Measurements from ENCODE around the gene AMPD3.
A peak's percentile ranks its signal among the peaks of the same experiment; 100 is the strongest.

The AMPD3 gene

DNA sequence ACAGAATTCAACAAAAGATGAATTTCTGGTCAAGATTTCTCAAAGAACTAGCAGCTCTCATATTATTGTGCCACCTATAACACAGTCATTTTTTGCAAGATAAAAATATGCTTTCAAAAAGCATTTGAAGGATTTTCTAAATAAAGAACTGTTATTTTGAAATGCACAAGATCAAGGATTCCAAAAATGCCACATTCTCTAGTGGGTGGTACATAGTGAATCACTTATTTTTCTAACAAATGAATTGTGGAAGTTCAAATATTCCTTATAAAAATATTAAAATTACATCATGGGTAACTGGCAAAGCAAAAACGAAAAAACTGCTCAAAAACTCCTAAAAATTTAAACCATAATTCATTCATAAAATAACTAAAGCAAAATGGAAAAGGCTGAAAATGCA lies 83.9 kb downstream of the AMPD3 start:
- no peak for DNase-seq (ENCODE audit: low read depth, low spot score)

- DNase-seq (ENCODE audit: low read depth, low spot score), result no peak
Observed at GRCh38 chr11:10539339-10539738, 84.3 kb downstream of the AMPD3 start.

DNA sequence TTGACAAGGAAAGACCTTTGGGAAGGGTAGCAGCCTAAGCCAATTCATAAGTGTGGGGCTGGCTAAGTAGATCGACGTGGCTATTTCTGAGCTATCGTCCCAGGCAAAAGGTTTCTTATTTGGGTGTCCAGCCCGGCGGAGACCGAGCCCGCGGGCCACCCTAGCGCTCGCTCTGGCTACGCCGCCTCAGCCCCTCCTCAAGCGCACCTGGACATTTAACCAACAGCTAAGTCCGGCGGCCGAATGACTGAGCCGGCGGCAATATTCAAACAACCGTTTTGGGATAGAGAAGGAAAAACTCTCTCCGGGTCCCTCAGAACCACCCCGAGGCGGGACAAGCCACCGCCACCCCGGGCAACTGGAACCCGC lies 85.5 kb downstream of the AMPD3 start:
- no peak for DNase-seq (ENCODE audit: low read depth, low spot score)

GRCh38 chr11:10540915-10541560 lies 86.0 kb downstream of the AMPD3 start, which contains the start of gene RNF141:
RNF141 (minus strand) TSS chr11:10541187; CDS start chr11:10534158, 7,029 bp downstream.
- peak; percentile 80 for DNase-seq (ENCODE audit: low read depth, low spot score)

- DNase-seq (ENCODE audit: low read depth, low spot score), result no peak
Observed at GRCh38 chr11:10541561-10541930, 86.5 kb downstream of the AMPD3 start.

DNA sequence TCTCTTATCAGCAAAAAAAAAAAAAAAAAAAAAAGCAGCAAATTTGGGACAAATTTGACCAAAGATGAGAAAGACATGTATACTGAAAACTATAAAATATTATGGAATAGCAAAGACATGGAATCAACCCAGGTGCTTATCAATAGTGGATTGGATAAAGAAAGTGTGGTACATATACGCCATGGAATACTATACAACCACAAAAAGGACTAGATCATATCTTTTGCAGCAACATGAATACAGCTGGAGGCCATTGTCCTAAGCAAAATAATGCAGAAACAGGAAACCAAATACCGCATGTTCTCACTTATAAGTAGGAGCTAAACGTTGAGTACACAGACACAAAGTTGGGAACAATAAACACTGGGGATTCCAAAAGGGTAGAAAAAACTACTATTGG lies 87.7 kb downstream of the AMPD3 start:
- DNase-seq (ENCODE audit: low read depth, low spot score), result no peak

DNA sequence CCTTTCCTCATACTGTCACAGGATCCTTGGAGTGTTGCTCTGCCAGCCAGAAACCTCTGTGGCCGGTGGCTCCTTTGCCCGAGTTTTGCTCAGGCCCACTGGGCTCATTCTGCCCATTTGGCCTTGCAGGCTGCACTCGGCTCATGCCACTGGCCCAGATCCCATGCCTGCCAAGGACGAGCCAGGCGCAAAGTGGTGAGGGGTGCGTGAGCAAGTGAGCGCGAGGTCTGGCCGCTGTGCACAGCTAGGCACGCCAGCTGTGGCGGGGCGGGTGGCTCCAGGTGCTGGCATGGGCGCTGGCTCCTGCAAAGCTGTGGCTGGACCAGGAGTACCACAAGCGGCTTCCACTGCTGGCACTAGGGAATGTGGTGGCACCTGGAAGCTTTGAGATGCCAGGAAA lies 88.7 kb downstream of the AMPD3 start:
- DNase-seq (ENCODE audit: low read depth, low spot score), result no peak

- DNase-seq (ENCODE audit: low read depth, low spot score), result no peak
Observed at GRCh38 chr11:10544491-10545465, 89.7 kb downstream of the AMPD3 start.

DNA sequence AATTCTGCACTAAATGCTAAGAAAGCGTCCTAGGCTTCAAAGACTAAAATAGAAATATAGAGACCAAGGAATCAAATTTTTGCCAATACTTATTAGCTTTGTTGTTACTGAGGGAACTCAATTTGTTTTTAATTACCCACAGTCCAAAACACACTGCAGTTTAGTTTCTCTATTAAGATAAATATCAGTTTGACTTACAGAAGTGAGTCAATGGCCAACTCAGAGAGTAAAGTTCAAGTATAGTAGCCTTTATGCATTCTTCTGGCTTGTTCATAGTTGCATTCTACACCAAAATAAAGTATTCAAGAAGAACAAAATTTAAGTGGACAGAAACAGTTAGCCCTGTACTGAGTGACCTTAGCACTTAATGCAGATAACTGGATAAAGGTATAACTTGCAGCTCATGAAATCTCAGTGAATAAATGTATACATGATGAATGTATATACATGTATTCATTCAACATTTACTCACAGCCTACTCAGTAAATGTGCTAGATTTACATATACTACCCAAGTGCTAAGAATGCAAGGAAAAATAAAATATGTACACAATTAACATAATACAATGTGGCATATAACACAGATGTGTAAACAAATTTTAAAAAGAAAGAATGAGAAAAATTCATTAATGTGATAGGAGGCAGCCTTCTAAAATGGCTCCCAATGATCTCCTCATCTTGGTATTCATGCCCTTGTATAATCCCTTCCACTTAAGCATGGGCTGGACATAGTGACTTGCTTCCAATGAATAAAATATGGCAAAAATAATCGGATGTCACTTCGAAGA lies 95.6 kb downstream of the AMPD3 start:
- no peak for DNase-seq (ENCODE audit: low read depth, low spot score)

DNA sequence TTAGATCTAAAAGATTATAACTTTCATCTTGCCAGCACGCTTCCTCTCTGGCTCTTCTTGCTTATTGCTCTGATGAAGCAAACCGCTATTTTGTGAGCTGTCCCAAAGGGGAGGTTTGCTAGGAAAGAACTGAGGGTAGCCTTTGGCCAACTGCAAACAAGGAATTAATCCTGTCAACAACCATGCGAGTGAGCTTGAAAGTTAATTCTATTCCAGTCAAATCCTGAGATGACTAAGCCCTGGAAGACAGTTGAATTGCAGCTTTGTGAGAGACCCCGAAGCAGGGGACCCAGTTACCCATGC lies 96.2 kb downstream of the AMPD3 start:
- no peak for DNase-seq (ENCODE audit: low read depth, low spot score)

GRCh38 chr11:10551845-10552352 lies 96.8 kb downstream of the AMPD3 start:
- DNase-seq (ENCODE audit: low read depth, low spot score), result no peak

DNA sequence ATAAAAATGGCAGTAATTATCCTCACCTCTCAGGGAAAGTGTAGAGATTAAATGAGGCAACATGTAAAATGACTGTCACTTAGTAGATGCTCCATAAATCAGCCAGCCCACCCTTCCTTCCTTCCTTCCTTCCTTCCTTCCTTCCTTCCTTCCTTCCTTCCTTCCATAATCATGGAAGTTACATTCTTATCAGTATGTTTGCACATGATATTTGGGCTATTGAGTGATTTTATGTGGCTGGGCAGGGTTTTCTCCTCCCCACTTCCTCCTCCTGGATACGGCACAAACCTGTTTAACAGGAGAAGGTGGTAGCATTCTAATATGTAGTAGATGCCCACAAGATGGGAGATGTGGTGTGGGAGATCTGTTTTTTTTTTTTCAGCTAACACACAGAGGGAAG lies 101.5 kb downstream of the AMPD3 start:
- no peak for DNase-seq (ENCODE audit: low read depth, low spot score)
